SK-N-SH (cell line): ENCODE measurements around the gene TMEM168. TPM values are rescaled to one million over a fixed set of nuclear protein-coding genes. Genes with fewer than 3 reads are reported as not detected.

Source experiments
- CTCF ChIA-PET: fragments of 300-600, 350-600 bp; formaldehyde crosslinking; extraction: SDS; loops from one replicate; lab custom pipeline; 2021; lab: Yijun Ruan, JAX
- POLR2A ChIA-PET: fragments of 350-600 bp; sonication (Branson Sonifier 250); formaldehyde crosslinking; extraction: SDS; loops from one replicate; lab custom pipeline; 2020; ENCODE audit warnings: antibody characterized with exemption, inconsistent platforms; lab: Yijun Ruan, JAX
- DNase-seq: peaks from one replicate; pipeline ENCODE4 v3.0.0; 2012
- H2AFZ ChIP-seq: fragments of 200-600 bp; sonication (generic); 2 replicates; pipeline ENCODE4 v1.8.1; 2016; ENCODE audit warnings: antibody characterized with exemption, mild to moderate bottlenecking, low read depth
- H3F3A ChIP-seq: fragments of 200-600 bp; sonication (generic); replicated peaks from 2 replicates; pipeline ENCODE3; 2016; ENCODE audit warnings: antibody characterized with exemption, mild to moderate bottlenecking; ENCODE audit not compliant: insufficient read depth
- H3K27ac ChIP-seq, 2 experiments: fragments of 200-500 bp in 1 of 2; fragments of 200-600 bp in 1 of 2; sonication (Bioruptor generic) in 1 of 2; sonication (generic), shearing (Covaris generic) in 1 of 2; 2 replicates each; pipeline versions ENCODE4 v1.5.1 to v1.6.1; 2014 to 2016; ENCODE audit warnings: low read depth in 2 of 2, inconsistent platforms in 1 of 2, low read length in 1 of 2, mild to moderate bottlenecking in 1 of 2, mixed read lengths in 1 of 2
- H3K27me3 ChIP-seq: fragments of 200-600 bp; sonication (generic), shearing (Covaris generic); 2 replicates; pipeline ENCODE4 v1.6.1; 2016; ENCODE audit warnings: mixed run types; ENCODE audit not compliant: insufficient read depth
- H3K36me3 ChIP-seq, 2 experiments: fragments of 200-500 bp in 1 of 2; fragments of 200-600 bp in 1 of 2; sonication (Bioruptor generic) in 1 of 2; sonication (generic) in 1 of 2; replicated peaks in 1 of 2; 2 replicates each; pipeline versions ENCODE3 to v1.5.1; 2014 to 2016; ENCODE audit warnings: low read length in 1 of 2, mild to moderate bottlenecking in 1 of 2; ENCODE audit not compliant: insufficient read depth in 2 of 2, control insufficient read depth in 1 of 2
- H3K4me1 ChIP-seq, 2 experiments: fragments of 200-500 bp in 1 of 2; fragments of 200-600 bp in 1 of 2; sonication (Bioruptor generic) in 1 of 2; sonication (generic), shearing (Covaris generic) in 1 of 2; 2 replicates each; pipeline versions ENCODE4 v1.5.1 to v1.6.1; 2014 to 2016; ENCODE audit warnings: low read depth in 1 of 2, low read length in 1 of 2, mixed run types in 1 of 2; ENCODE audit not compliant: insufficient read depth in 2 of 2, control insufficient read depth in 1 of 2
- H3K4me2 ChIP-seq: fragments of 200-600 bp; sonication (generic), shearing (Covaris generic); 2 replicates; pipeline ENCODE4 v1.6.1; 2017; ENCODE audit warnings: mixed run types
- H3K4me3 ChIP-seq, 2 experiments: fragments of 200-500 bp in 1 of 2; fragments of 200-600 bp in 1 of 2; sonication (Bioruptor generic) in 1 of 2; sonication (generic), shearing (Covaris generic) in 1 of 2; 2 replicates each; pipeline versions ENCODE4 v1.5.1 to v1.8.1; 2014 to 2016; ENCODE audit warnings: low read depth in 2 of 2, inconsistent platforms in 1 of 2, low read length in 1 of 2, mild to moderate bottlenecking in 1 of 2, mixed read lengths in 1 of 2, moderate library complexity in 1 of 2
- H3K79me2 ChIP-seq: fragments of 200-600 bp; sonication (generic); 2 replicates; pipeline ENCODE4 v1.8.1; 2017; ENCODE audit warnings: mild to moderate bottlenecking; ENCODE audit not compliant: insufficient read depth
- H3K9ac ChIP-seq: fragments of 200-600 bp; sonication (generic); 2 replicates; pipeline ENCODE4 v1.6.1; 2017; ENCODE audit warnings: mixed run types
- H3K9me2 ChIP-seq: fragments of 200-600 bp; sonication (generic); 2 replicates; pipeline ENCODE4 v1.6.1; 2017; ENCODE audit warnings: mixed run types
- H3K9me3 ChIP-seq: fragments of 200-600 bp; sonication (generic); 2 replicates; pipeline ENCODE4 v1.6.1; 2017; ENCODE audit warnings: mixed run types, mild to moderate bottlenecking, moderate library complexity
- H4K20me1 ChIP-seq: fragments of 200-600 bp; sonication (generic); 2 replicates; pipeline ENCODE4 v1.6.1; 2017; ENCODE audit warnings: mild to moderate bottlenecking, mixed run types; ENCODE audit not compliant: insufficient read depth
- CHD2 ChIP-seq: fragments of 150-350 bp; IDR thresholded peaks from 2 replicates; pipeline ENCODE4 v1.6.1; 2018; ENCODE audit warnings: low read length; ENCODE audit not compliant: partially characterized antibody
- ELF1 ChIP-seq: IDR thresholded peaks from 2 replicates; pipeline ENCODE4 v1.4.0; 2012
- EP300 ChIP-seq, 2 experiments: IDR thresholded peaks; 2 replicates each; pipeline versions ENCODE4 v1.4.0 to v1.6.1; 2012; ENCODE audit warnings: borderline replicate concordance in 1 of 2, low read depth in 1 of 2, low read length in 1 of 2
- EZH2phosphoT487 ChIP-seq: fragments of 200-600 bp; sonication (generic); IDR thresholded peaks from 2 replicates; pipeline ENCODE4 v1.6.1; 2017; ENCODE audit warnings: low read depth, mixed run types, mild to moderate bottlenecking, antibody characterized with exemption, moderate library complexity, borderline replicate concordance
- FOXJ3 ChIP-seq: sonication (generic); formaldehyde crosslinking; IDR thresholded peaks from 2 replicates; pipeline ENCODE4 v1.5.1; 2020; ENCODE audit warnings: mild to moderate bottlenecking, missing genetic modification reagents
- GATA2 ChIP-seq: sonication (generic); formaldehyde crosslinking; IDR thresholded peaks from 2 replicates; pipeline ENCODE4 v1.5.0; 2020; ENCODE audit warnings: mild to moderate bottlenecking, missing genetic modification reagents
- IRF3 ChIP-seq: fragments of 150-350 bp; IDR thresholded peaks from 2 replicates; pipeline ENCODE4 v1.6.1; 2016; ENCODE audit warnings: mild to moderate bottlenecking, low read depth, low read length
- JUND ChIP-seq: IDR thresholded peaks from 2 replicates; pipeline ENCODE4 v1.4.0; 2012
- MAX ChIP-seq: IDR thresholded peaks from 2 replicates; pipeline ENCODE4 v1.4.0; 2012; ENCODE audit warnings: low read depth
- NFIC ChIP-seq: IDR thresholded peaks from 2 replicates; pipeline ENCODE4 v1.4.0; 2012; ENCODE audit warnings: borderline replicate concordance
- RCOR1 ChIP-seq: fragments of 150-350 bp; IDR thresholded peaks from 2 replicates; pipeline ENCODE4 v1.6.1; 2017; ENCODE audit warnings: antibody characterized with exemption, low read length
- REST ChIP-seq: IDR thresholded peaks from 2 replicates; pipeline ENCODE4 v1.6.1; 2012; ENCODE audit warnings: mild to moderate bottlenecking, low read depth, low read length, moderate library complexity
- RXRA ChIP-seq: IDR thresholded peaks from 2 replicates; pipeline ENCODE4 v1.4.0; 2012; ENCODE audit warnings: low read depth, mild to moderate bottlenecking, borderline replicate concordance
- TAF1 ChIP-seq: IDR thresholded peaks from 2 replicates; pipeline ENCODE4 v1.6.1; 2012; ENCODE audit warnings: low read depth, mild to moderate bottlenecking, low read length, moderate library complexity, borderline replicate concordance
- TCF12 ChIP-seq: IDR thresholded peaks from 2 replicates; pipeline ENCODE4 v1.4.0; 2012
- TEAD4 ChIP-seq: IDR thresholded peaks from 2 replicates; pipeline ENCODE4 v1.4.0; 2012; ENCODE audit warnings: mild to moderate bottlenecking, borderline replicate concordance; ENCODE audit not compliant: insufficient read depth
- USF1 ChIP-seq: IDR thresholded peaks from 2 replicates; pipeline ENCODE4 v1.4.0; 2012; ENCODE audit warnings: low read depth, borderline replicate concordance
- YY1 ChIP-seq: IDR thresholded peaks from 2 replicates; pipeline ENCODE4 v1.4.0; 2012; ENCODE audit warnings: low read depth, mild to moderate bottlenecking
- WGBS: methylation state at CpG from one replicate; pipeline ENCODE4 v1.1.6; 2017; ENCODE audit warnings: low lambda C conversion rate; 5-methylcytosine and 5-hydroxymethylcytosine counted together
- polyA plus RNA-seq, 3 experiments: library from polyadenylated mRNA; depleted of rRNA; stranded (reverse); fragments of >200 nt; gene quantifications; 2 replicates each; pipeline ENCODE4 v1.2.3, GENCODE V29; 2012

Gene TMEM168
- polyA plus RNA-seq, 1 of the 3 experiments (the other 2 are of a cell fraction), result 32.2 TPM

GRCh38 chr7:112743811-112744210 is 46.4 kb downstream of the TMEM168 start:
- DNase-seq, result peak; percentile 24
- H3K9me3 ChIP-seq, result no peaks in the 10 kb centered on the region
- TF ChIP-seq USF1, result no peak
- TF ChIP-seq NFIC, result no peak
- TF ChIP-seq GATA2 (CRISPR knock-in tag), result no peak
- no peak for TF ChIP-seq TCF12
- no peak for TF ChIP-seq RXRA
- TF ChIP-seq ELF1, result no peak
- no peak for TF ChIP-seq RCOR1
- no peak for TF ChIP-seq EZH2phosphoT487
- TF ChIP-seq YY1, result no peak
- no peak for TF ChIP-seq JUND
- TF ChIP-seq TEAD4, result no peak
- no peak for TF ChIP-seq FOXJ3 (CRISPR knock-in tag)
- no peak for TF ChIP-seq CHD2
- no peak for TF ChIP-seq EP300 (IDR thresholded peaks at IDR 0.05; ENCODE audit: borderline replicate concordance in 1 of 2, low read depth in 1 of 2, low read length in 1 of 2)
- no peak for TF ChIP-seq REST
- no peak for TF ChIP-seq TAF1
- TF ChIP-seq MAX, result no peak
- no peak for TF ChIP-seq IRF3
- TF ChIP-seq, all 33 proteins: peak for 0
- Histone ChIP-seq H3K79me2 (no peaks in the 10 kb centered on the region), H2AFZ (no peak overlapping the region), H3K4me2 (no peak overlapping the region), H3K27me3 (no peaks in the 10 kb centered on the region), H4K20me1 (no peaks in the 10 kb centered on the region), H3K9me2 (no peaks in the 10 kb centered on the region), H3F3A (peaks cover 2% of the 10 kb centered on the region), H3K4me1 (no peaks in the 10 kb centered on the region; a peak in 1 of 4 replicates), H3K9ac (no peak overlapping the region), H3K27ac (no peak overlapping the region), H3K36me3 (no peaks in the 10 kb centered on the region), H3K4me3 (no peak overlapping the region)
- POLR2A ChIA-PET, result no interaction called here
- CTCF ChIA-PET, result interaction anchor here (0.6 to 1.4 kb wide), 3 partner anchors 9 to 102 kb away, joined by 3 read pairs; no protein-coding TSS in a partner anchor
- 52% methylated on average over 1 of the region's 1 CpG for WGBS
